C4-2B (cell line): ENCODE measurements around the gene TMOD1.

ENCODE experiments used
- ZFX ChIP-seq: fragments of 450-650 bp; IDR thresholded peaks from 2 replicates; pipeline ENCODE4 v1.6.1; 2017
- TF ChIP-seq, protein P1 (sequence below): fragments of 450-650 bp; conservative IDR thresholded peaks from 2 replicates; pipeline ENCODE4 v1.5.1; 2017; ENCODE audit warnings: mild to moderate bottlenecking

DNA sequence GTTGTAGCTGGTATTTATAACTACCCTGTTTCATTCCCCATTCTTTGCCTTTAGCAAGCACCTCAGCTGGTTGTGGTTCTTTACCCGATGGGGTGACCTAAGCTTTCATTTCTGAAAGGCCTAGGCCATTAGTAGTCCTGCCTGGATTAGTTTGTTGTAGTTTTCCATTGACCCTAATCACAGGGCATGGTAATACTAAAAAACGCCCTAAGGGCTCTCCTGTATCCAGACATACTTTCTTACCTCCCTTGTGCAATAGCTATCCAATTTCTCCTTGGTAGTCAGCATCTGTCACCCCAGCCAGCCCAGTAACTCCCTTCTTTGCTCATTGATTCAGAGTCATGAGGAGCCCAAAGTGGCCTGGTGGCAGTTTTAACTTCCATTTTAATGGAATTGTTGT, 24.0 kb downstream of the TMOD1 start:
- TF ChIP-seq, protein P1, sequence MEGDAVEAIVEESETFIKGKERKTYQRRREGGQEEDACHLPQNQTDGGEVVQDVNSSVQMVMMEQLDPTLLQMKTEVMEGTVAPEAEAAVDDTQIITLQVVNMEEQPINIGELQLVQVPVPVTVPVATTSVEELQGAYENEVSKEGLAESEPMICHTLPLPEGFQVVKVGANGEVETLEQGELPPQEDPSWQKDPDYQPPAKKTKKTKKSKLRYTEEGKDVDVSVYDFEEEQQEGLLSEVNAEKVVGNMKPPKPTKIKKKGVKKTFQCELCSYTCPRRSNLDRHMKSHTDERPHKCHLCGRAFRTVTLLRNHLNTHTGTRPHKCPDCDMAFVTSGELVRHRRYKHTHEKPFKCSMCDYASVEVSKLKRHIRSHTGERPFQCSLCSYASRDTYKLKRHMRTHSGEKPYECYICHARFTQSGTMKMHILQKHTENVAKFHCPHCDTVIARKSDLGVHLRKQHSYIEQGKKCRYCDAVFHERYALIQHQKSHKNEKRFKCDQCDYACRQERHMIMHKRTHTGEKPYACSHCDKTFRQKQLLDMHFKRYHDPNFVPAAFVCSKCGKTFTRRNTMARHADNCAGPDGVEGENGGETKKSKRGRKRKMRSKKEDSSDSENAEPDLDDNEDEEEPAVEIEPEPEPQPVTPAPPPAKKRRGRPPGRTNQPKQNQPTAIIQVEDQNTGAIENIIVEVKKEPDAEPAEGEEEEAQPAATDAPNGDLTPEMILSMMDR: no peak
- TF ChIP-seq ZFX: no peak
